Tibial nerve (tissue), 4 donors: Measurements from ENCODE around the gene PNPLA3. TPM values are rescaled to one million over a fixed set of nuclear protein-coding genes. Genes with fewer than 3 reads are reported as not detected.

Source experiments
- DNase-seq, 2 donors: peaks; one replicate each; pipeline ENCODE4 v3.0.0-alpha.2; 2019; ENCODE audit warnings: low spot score in 2 of 2
- H3K27ac ChIP-seq, 4 donors: fragments of 200-600 bp; sonication (generic) in 3 of 4; one replicate each; pipeline ENCODE4 v1.5.1; 2017 to 2019; ENCODE audit warnings: mild to moderate bottlenecking in 1 of 4
- H3K27me3 ChIP-seq, 2 donors: fragments of 200-600 bp; sonication (generic) in 1 of 2; one replicate each; pipeline versions ENCODE4 v1.5.1 to v1.6.0; 2017 to 2019
- H3K36me3 ChIP-seq, 3 donors: fragments of 200-600 bp; sonication (generic); one replicate each; pipeline ENCODE4 v1.5.1; 2018 to 2019
- H3K4me1 ChIP-seq, 4 donors: fragments of 200-600 bp; sonication (generic) in 3 of 4; one replicate each; pipeline ENCODE4 v1.5.1; 2017 to 2019
- H3K4me3 ChIP-seq, 4 donors: fragments of 200-600 bp; sonication (generic) in 3 of 4; one replicate each; pipeline ENCODE4 v1.5.1; 2017 to 2019; ENCODE audit warnings: mild to moderate bottlenecking in 1 of 4, moderate library complexity in 1 of 4
- H3K9me3 ChIP-seq, 4 donors: fragments of 200-600 bp; sonication (generic) in 3 of 4; one replicate each; pipeline ENCODE4 v1.5.1; 2017 to 2019
- EP300 ChIP-seq, 2 donors: sonication (generic); formaldehyde crosslinking; IDR thresholded peaks; one replicate each; pipeline ENCODE4 v1.6.1; 2017; ENCODE audit warnings: antibody characterized with exemption in 2 of 2, mild to moderate bottlenecking in 1 of 2
- POLR2A ChIP-seq, 2 donors: fragments of 450-650 bp; IDR thresholded peaks; one replicate each; pipeline ENCODE4 v1.6.1; 2017; ENCODE audit warnings: antibody characterized with exemption in 2 of 2, mild to moderate bottlenecking in 2 of 2, moderate library complexity in 2 of 2
- WGBS, 2 donors: methylation state at CpG; one replicate each; pipeline ENCODE4 v1.1.5; 2018; 5-methylcytosine and 5-hydroxymethylcytosine counted together
- total RNA-seq, 4 donors: library from RNA; depleted of rRNA; stranded (reverse); fragments of >200 nt; gene quantifications; one replicate each; pipeline ENCODE4 v1.1.0, GENCODE V29; 2016
- TF ChIP-seq, protein P1 (sequence below), 5 experiments: fragments of 200-600 bp in 3 of 5; fragments of 450-650 bp in 2 of 5; sonication (generic) in 3 of 5; IDR thresholded peaks; one replicate each; pipeline ENCODE4 v1.5.1; 2016 to 2019; ENCODE audit warnings: antibody characterized with exemption in 5 of 5, mild to moderate bottlenecking in 3 of 5, moderate library complexity in 2 of 5

Gene PNPLA3
- total RNA-seq, 4 donors from 2014 or later, result 0.44 to 9.3 (median 1.1) TPM

DNA sequence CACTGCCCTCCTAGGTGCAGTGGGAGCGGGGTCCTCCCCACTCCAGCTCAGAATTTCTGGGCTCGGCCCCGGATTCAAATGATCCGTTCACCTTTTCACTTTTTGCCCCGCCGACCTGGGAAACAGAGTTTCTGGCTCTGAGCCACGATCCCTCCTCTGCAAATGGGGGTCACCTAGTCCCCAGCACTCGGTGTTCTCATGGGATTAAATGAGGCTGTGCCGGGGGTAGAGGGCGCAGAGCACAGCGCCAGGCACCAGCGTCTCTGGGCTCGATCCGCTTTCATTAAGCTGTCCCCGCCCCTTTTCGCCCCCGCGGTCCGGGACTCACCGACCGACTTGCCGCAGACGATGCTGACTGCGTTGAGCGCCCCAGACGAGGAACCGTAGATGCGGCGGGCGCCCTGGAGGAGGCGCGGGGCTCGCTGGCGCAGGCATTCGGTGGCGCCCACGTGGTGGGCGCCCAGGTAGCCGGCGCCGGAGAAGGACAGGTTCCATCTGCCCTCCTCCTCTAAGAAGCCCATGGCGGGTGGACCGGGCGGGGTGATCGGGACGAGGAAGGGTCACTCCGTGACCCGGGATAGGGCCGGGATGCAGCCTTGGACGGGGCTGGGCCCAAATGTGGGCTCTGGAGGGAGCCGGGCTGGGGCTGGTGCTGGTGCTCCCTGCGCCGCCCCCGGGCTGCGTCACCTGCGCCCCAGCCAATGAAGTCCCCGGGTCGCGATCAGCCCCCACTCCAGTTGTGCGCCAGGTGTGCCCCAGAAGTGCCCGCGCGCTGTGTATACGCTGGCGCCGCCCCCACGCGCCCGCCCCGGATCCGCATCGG, 32.0 kb upstream of the PNPLA3 start, which contains the start of gene PNPLA5:
TSS of gene PNPLA5 (minus strand) at position 654 of the 823 bp plus-strand sequence. CDS start at position 521, 133 bp downstream.
- H3K36me3 ChIP-seq, result no peaks in the 10 kb centered on the region
- no peak for DNase-seq
- no peak within 1 kb of the TSS for H3K4me3 ChIP-seq
- 2 to 6% methylated on average over 6 to 51 of the region's 72 CpGs for WGBS, 2 donors
- no peak within 1 kb of the TSS for H3K27ac ChIP-seq
- H3K27me3 ChIP-seq, result peaks cover 0 to 72% of the 10 kb centered on the region in 2 donors
- H3K4me1 ChIP-seq, result peaks cover 0 to 12% (median 0%) of the 10 kb centered on the region in 4 donors
- TF ChIP-seq, protein P1, sequence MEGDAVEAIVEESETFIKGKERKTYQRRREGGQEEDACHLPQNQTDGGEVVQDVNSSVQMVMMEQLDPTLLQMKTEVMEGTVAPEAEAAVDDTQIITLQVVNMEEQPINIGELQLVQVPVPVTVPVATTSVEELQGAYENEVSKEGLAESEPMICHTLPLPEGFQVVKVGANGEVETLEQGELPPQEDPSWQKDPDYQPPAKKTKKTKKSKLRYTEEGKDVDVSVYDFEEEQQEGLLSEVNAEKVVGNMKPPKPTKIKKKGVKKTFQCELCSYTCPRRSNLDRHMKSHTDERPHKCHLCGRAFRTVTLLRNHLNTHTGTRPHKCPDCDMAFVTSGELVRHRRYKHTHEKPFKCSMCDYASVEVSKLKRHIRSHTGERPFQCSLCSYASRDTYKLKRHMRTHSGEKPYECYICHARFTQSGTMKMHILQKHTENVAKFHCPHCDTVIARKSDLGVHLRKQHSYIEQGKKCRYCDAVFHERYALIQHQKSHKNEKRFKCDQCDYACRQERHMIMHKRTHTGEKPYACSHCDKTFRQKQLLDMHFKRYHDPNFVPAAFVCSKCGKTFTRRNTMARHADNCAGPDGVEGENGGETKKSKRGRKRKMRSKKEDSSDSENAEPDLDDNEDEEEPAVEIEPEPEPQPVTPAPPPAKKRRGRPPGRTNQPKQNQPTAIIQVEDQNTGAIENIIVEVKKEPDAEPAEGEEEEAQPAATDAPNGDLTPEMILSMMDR (IDR thresholded peaks at IDR 0.05), result no peak
- TF ChIP-seq POLR2A (IDR thresholded peaks at IDR 0.05) (no peak), EP300 (IDR thresholded peaks at IDR 0.05) (no peak)
- H3K9me3 ChIP-seq, result no peaks in the 10 kb centered on the region

- DNase-seq, result no peak
- peaks cover 0 to 12% (median 0%) of the 10 kb centered on the region in 4 donors for H3K4me1 ChIP-seq
- H3K36me3 ChIP-seq, result no peaks in the 10 kb centered on the region
- H3K27me3 ChIP-seq, result peaks cover 0 to 70% of the 10 kb centered on the region in 2 donors
- no peak for TF ChIP-seq EP300 (IDR thresholded peaks at IDR 0.05)
- TF ChIP-seq, protein P1 (IDR thresholded peaks at IDR 0.05), result no peak
- no peak for TF ChIP-seq POLR2A (IDR thresholded peaks at IDR 0.05)
- no peak overlapping the region for H3K4me3 ChIP-seq
- WGBS, 2 donors, result 46 to 61% methylated on average over 11 to 14 of the region's 15 CpGs
- no peaks in the 10 kb centered on the region for H3K9me3 ChIP-seq
- no peak overlapping the region for H3K27ac ChIP-seq
Measured at GRCh38 chr22:43892183-43892894, 31.3 kb upstream of the PNPLA3 start.

DNA sequence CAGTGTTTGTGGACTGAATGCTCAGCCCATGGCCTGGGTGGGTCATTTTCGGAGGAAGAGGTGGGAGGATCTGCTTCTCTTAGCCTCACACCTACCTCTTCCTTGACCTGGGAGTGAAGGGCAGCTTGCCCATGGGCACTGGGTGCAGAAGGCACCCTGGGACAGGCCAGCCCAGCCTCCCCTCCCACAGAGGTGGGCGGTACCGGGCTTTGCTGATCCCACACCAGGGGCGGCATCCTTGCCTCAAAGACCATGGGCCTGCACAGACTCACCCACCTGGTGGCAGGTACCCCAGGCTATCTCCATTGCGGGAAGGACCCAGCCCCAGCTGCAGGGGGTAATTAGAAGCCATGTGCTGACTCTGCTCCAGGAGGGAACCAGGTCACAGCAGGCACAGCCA, 30.3 kb upstream of the PNPLA3 start:
- no peaks in the 10 kb centered on the region for H3K36me3 ChIP-seq
- H3K4me1 ChIP-seq, result peaks cover 0 to 12% (median 0%) of the 10 kb centered on the region in 4 donors
- H3K4me3 ChIP-seq, result no peak overlapping the region
- H3K27ac ChIP-seq, result no peak overlapping the region
- TF ChIP-seq, protein P1 (IDR thresholded peaks at IDR 0.05), result no peak
- TF ChIP-seq POLR2A (IDR thresholded peaks at IDR 0.05), result no peak
- H3K9me3 ChIP-seq, result no peaks in the 10 kb centered on the region
- WGBS, 2 donors, result 59 to 61% methylated on average over 3 to 5 of the region's 5 CpGs
- DNase-seq, result no peak
- H3K27me3 ChIP-seq, result peaks cover 0 to 62% of the 10 kb centered on the region in 2 donors

- H3K9me3 ChIP-seq, result no peaks in the 10 kb centered on the region
- H3K4me3 ChIP-seq, result no peak overlapping the region
- H3K27me3 ChIP-seq, result peaks cover 0 to 54% of the 10 kb centered on the region in 2 donors
- peaks cover 0 to 12% (median 0%) of the 10 kb centered on the region in 4 donors for H3K4me1 ChIP-seq
- 81 to 82% methylated on average over 4 to 5 of the region's 5 CpGs for WGBS, 2 donors
- no peak for DNase-seq
- TF ChIP-seq POLR2A (IDR thresholded peaks at IDR 0.05) (no peak), EP300 (IDR thresholded peaks at IDR 0.05) (no peak)
- TF ChIP-seq, protein P1 (IDR thresholded peaks at IDR 0.05), result no peak
- no peak overlapping the region for H3K27ac ChIP-seq
- no peaks in the 10 kb centered on the region for H3K36me3 ChIP-seq
Measured at GRCh38 chr22:43894122-43894521, 29.5 kb upstream of the PNPLA3 start.
